Adipocyte (in vitro differentiated cells): ENCODE results near the gene SETD5.

ENCODE experiments used
- DNase-seq: peaks from one replicate; pipeline ENCODE4 v3.0.0-alpha.2; 2015; ENCODE audit warnings: low read depth
- H3K27me3 ChIP-seq: replicated peaks from 2 replicates; pipeline ENCODE4 v1.7.0; 2013; ENCODE audit warnings: mild to moderate bottlenecking, low read length, moderate library complexity; ENCODE audit not compliant: control insufficient read depth, insufficient read depth
- H3K36me3 ChIP-seq: 2 replicates; pipeline ENCODE4 v1.7.0; 2013; ENCODE audit warnings: low read length, mild to moderate bottlenecking, moderate library complexity; ENCODE audit not compliant: control insufficient read depth, insufficient read depth, severe bottlenecking
- H3K4me1 ChIP-seq: 2 replicates; pipeline ENCODE4 v1.7.0; 2013; ENCODE audit warnings: mild to moderate bottlenecking, low read length, moderate library complexity; ENCODE audit not compliant: control insufficient read depth, insufficient read depth
- H3K4me3 ChIP-seq: 2 replicates; pipeline ENCODE4 v1.7.0; 2013; ENCODE audit warnings: mild to moderate bottlenecking, low read length, moderate library complexity
- H3K9ac ChIP-seq: 2 replicates; pipeline ENCODE4 v1.7.0; 2013; ENCODE audit warnings: mild to moderate bottlenecking, low read length, moderate library complexity
- H3K9me3 ChIP-seq: 2 replicates; pipeline ENCODE4 v1.7.0; 2013; ENCODE audit warnings: mild to moderate bottlenecking, low read length, moderate library complexity; ENCODE audit not compliant: control insufficient read depth

SETD5 gene

GRCh38 chr3:9402410-9403228, 5.2 kb downstream of the SETD5 start:
- peaks cover 68% of the 10 kb centered on the region for H3K4me1 ChIP-seq
- DNase-seq, result peak; percentile 49
- no peaks in the 10 kb centered on the region for H3K9me3 ChIP-seq
- no peaks in the 10 kb centered on the region for H3K36me3 ChIP-seq
- H3K4me3 ChIP-seq, result peak overlapping the region; percentile 96
- H3K9ac ChIP-seq, result peak overlapping the region; percentile 100
- no peaks in the 10 kb centered on the region for H3K27me3 ChIP-seq

- DNase-seq, result no peak
- peaks cover 72% of the 10 kb centered on the region for H3K4me1 ChIP-seq
- no peaks in the 10 kb centered on the region for H3K27me3 ChIP-seq
- H3K4me3 ChIP-seq, result peak overlapping the region; percentile 96
- no peak overlapping the region for H3K9ac ChIP-seq
- no peaks in the 10 kb centered on the region for H3K9me3 ChIP-seq
- H3K36me3 ChIP-seq, result no peaks in the 10 kb centered on the region
These were observed 6.0 kb downstream of the SETD5 start for GRCh38 chr3:9403463-9403862.

GRCh38 chr3:9404680-9405079, 7.3 kb downstream of the SETD5 start:
- no peaks in the 10 kb centered on the region for H3K27me3 ChIP-seq
- no peak overlapping the region for H3K4me3 ChIP-seq
- H3K9me3 ChIP-seq, result no peaks in the 10 kb centered on the region
- no peak for DNase-seq
- H3K4me1 ChIP-seq, result peaks cover 70% of the 10 kb centered on the region
- H3K9ac ChIP-seq, result no peak overlapping the region
- no peaks in the 10 kb centered on the region for H3K36me3 ChIP-seq

GRCh38 chr3:9405756-9406155, 8.3 kb downstream of the SETD5 start:
- Histone ChIP-seq H3K9me3 (peaks cover 3% of the 10 kb centered on the region), H3K27me3 (no peaks in the 10 kb centered on the region), H3K9ac (no peak overlapping the region), H3K4me1 (peaks cover 64% of the 10 kb centered on the region), H3K4me3 (peak overlapping the region; percentile 4), H3K36me3 (peaks cover 5% of the 10 kb centered on the region)
- DNase-seq, result no peak

GRCh38 chr3:9406856-9407626, 9.6 kb downstream of the SETD5 start:
- Histone ChIP-seq H3K4me3 (no peak overlapping the region), H3K27me3 (no peaks in the 10 kb centered on the region), H3K36me3 (peaks cover 5% of the 10 kb centered on the region), H3K9ac (no peak overlapping the region), H3K4me1 (peaks cover 63% of the 10 kb centered on the region), H3K9me3 (peaks cover 3% of the 10 kb centered on the region)
- DNase-seq, result no peak

GRCh38 chr3:9408061-9408460, 10.6 kb downstream of the SETD5 start:
- peaks cover 5% of the 10 kb centered on the region for H3K36me3 ChIP-seq
- DNase-seq, result no peak
- H3K4me3 ChIP-seq, result no peak overlapping the region
- H3K9ac ChIP-seq, result no peak overlapping the region
- H3K4me1 ChIP-seq, result peaks cover 60% of the 10 kb centered on the region
- no peaks in the 10 kb centered on the region for H3K27me3 ChIP-seq
- peaks cover 3% of the 10 kb centered on the region for H3K9me3 ChIP-seq

- DNase-seq, result no peak
- Histone ChIP-seq H3K36me3 (peaks cover 5% of the 10 kb centered on the region), H3K27me3 (no peaks in the 10 kb centered on the region), H3K4me1 (peaks cover 59% of the 10 kb centered on the region), H3K9me3 (peaks cover 3% of the 10 kb centered on the region), H3K4me3 (no peak overlapping the region), H3K9ac (no peak overlapping the region)
These were observed 11.1 kb downstream of the SETD5 start for GRCh38 chr3:9408546-9408945.

GRCh38 chr3:9409981-9410854, 12.8 kb downstream of the SETD5 start:
- no peaks in the 10 kb centered on the region for H3K27me3 ChIP-seq
- peaks cover 5% of the 10 kb centered on the region for H3K36me3 ChIP-seq
- H3K9ac ChIP-seq, result no peak overlapping the region
- no peak for DNase-seq
- peaks cover 3% of the 10 kb centered on the region for H3K9me3 ChIP-seq
- H3K4me3 ChIP-seq, result no peak overlapping the region
- peaks cover 42% of the 10 kb centered on the region for H3K4me1 ChIP-seq

GRCh38 chr3:9411302-9411701, 13.9 kb downstream of the SETD5 start:
- DNase-seq, result no peak
- Histone ChIP-seq H3K9me3 (peaks cover 3% of the 10 kb centered on the region), H3K4me1 (peaks cover 44% of the 10 kb centered on the region), H3K36me3 (peaks cover 5% of the 10 kb centered on the region), H3K9ac (no peak overlapping the region), H3K4me3 (no peak overlapping the region), H3K27me3 (no peaks in the 10 kb centered on the region)

GRCh38 chr3:9412293-9412692, 14.9 kb downstream of the SETD5 start:
- no peak for DNase-seq
- Histone ChIP-seq H3K36me3 (peaks cover 5% of the 10 kb centered on the region), H3K27me3 (no peaks in the 10 kb centered on the region), H3K9ac (no peak overlapping the region), H3K4me1 (peaks cover 50% of the 10 kb centered on the region), H3K9me3 (peaks cover 3% of the 10 kb centered on the region), H3K4me3 (no peak overlapping the region)

- DNase-seq, result no peak
- H3K4me3 ChIP-seq, result no peak overlapping the region
- no peak overlapping the region for H3K9ac ChIP-seq
- H3K9me3 ChIP-seq, result peaks cover 3% of the 10 kb centered on the region
- peaks cover 46% of the 10 kb centered on the region for H3K4me1 ChIP-seq
- peaks cover 5% of the 10 kb centered on the region for H3K36me3 ChIP-seq
- H3K27me3 ChIP-seq, result no peaks in the 10 kb centered on the region
These were observed 17.4 kb downstream of the SETD5 start for GRCh38 chr3:9414826-9415225.
